Lower leg skin (tissue), 3 donors: ENCODE results near the gene RHCE.

Experiments used
- CTCF ChIP-seq, 3 donors: fragments of 450-650 bp; IDR thresholded peaks; one replicate each; pipeline ENCODE4 v1.5.1; 2016; ENCODE audit warnings: antibody characterized with exemption in 3 of 3, mild to moderate bottlenecking in 3 of 3, moderate library complexity in 2 of 3
- POLR2A ChIP-seq, 2 donors: fragments of 450-650 bp; IDR thresholded peaks; one replicate each; pipeline ENCODE4 v1.6.1; 2016 to 2017; ENCODE audit warnings: antibody characterized with exemption in 2 of 2, mild to moderate bottlenecking in 1 of 2, moderate library complexity in 1 of 2

DNA sequence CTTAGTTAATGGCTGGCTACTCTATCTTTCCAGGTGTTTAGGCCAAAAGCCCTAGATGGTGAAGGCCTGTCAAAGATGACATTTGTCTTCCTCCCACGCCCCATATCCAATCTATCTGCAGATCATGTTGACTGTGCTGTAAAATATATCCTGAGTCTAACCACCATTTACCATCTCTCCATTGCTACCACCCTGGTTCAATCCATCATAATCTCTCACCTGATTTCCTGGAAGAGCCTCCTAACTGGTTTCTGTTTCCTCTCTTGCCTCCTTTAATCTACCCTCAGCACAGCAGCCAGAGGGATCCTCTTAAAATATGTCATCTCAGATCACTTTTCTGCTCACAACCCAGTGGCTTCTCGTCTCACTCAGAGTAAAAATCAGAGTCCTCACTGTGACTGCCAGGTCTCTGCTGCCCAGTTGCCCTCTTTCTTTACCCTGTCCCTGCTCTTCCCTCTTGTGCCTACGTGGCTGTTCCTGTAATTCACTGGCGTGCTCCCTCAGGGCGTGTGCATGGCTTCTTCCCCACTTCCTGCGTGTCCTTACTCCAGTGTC, 64.7 kb downstream of the RHCE start:
- TF ChIP-seq CTCF (IDR thresholded peaks at IDR 0.05) (no peak), POLR2A (IDR thresholded peaks at IDR 0.05) (no peak)
